Astrocyte (in vitro differentiated cells and primary cell): ENCODE results near the gene PNPLA7. TPM values are rescaled to one million over a fixed set of nuclear protein-coding genes. Genes with fewer than 3 reads are reported as not detected.

ENCODE experiments used
- DNase-seq: peaks from one replicate; pipeline ENCODE4 v3.0.0-alpha.2; 2010; ENCODE audit warnings: low read depth
- FAIRE-seq: peaks from 2 replicates; lab custom pipeline; 2011; peaks lifted over from hg19 to GRCh38; lab: Jason Lieb, UNC
- H2AFZ ChIP-seq: 2 replicates; pipeline ENCODE4 v1.6.0; 2012; ENCODE audit warnings: low read depth, low read length, inconsistent platforms
- H3K27ac ChIP-seq: 2 replicates; pipeline ENCODE4 v1.5.1; 2011; ENCODE audit warnings: low read depth, low read length, inconsistent platforms
- H3K27me3 ChIP-seq: 2 replicates; pipeline ENCODE4 v1.6.0; 2011; ENCODE audit warnings: low read length, inconsistent platforms; ENCODE audit not compliant: insufficient read depth
- H3K36me3 ChIP-seq: 2 replicates; pipeline ENCODE4 v1.5.1; 2011; ENCODE audit warnings: low read length, inconsistent platforms; ENCODE audit not compliant: insufficient read depth
- H3K4me1 ChIP-seq: 2 replicates; pipeline ENCODE4 v1.5.1; 2011; ENCODE audit warnings: low read length, inconsistent platforms; ENCODE audit not compliant: insufficient read depth
- H3K4me2 ChIP-seq: 2 replicates; pipeline ENCODE4 v1.6.0; 2012; ENCODE audit warnings: low read length, inconsistent platforms
- H3K4me3 ChIP-seq: 2 replicates; pipeline ENCODE4 v1.5.1; 2011; ENCODE audit warnings: low read depth, mild to moderate bottlenecking, low read length, inconsistent platforms; ENCODE audit not compliant: insufficient read depth
- H3K79me2 ChIP-seq: 2 replicates; pipeline ENCODE4 v1.6.0; 2012; ENCODE audit warnings: mild to moderate bottlenecking, low read length, inconsistent platforms; ENCODE audit not compliant: insufficient read depth
- H3K9ac ChIP-seq: 2 replicates; pipeline ENCODE4 v1.6.0; 2012; ENCODE audit warnings: mild to moderate bottlenecking, low read length, inconsistent platforms
- H3K9me3 ChIP-seq: 2 replicates; pipeline ENCODE4 v1.5.1; 2012; ENCODE audit warnings: low read depth, mild to moderate bottlenecking, low read length, inconsistent platforms; ENCODE audit not compliant: insufficient read depth
- H4K20me1 ChIP-seq: 2 replicates; pipeline ENCODE4 v1.6.0; 2012; ENCODE audit warnings: low read length, inconsistent platforms; ENCODE audit not compliant: insufficient read depth
- H3K27ac Mint-ChIP-seq: one replicate; pipeline ENCODE4 v1.8.0; 2021; ENCODE audit warnings: mild to moderate bottlenecking, mixed read lengths; ENCODE audit not compliant: unreplicated experiment
- H3K27me3 Mint-ChIP-seq: one replicate; pipeline ENCODE4 v1.8.0; 2021; ENCODE audit warnings: low read depth, mixed read lengths; ENCODE audit not compliant: unreplicated experiment
- H3K36me3 Mint-ChIP-seq: one replicate; pipeline ENCODE4 v1.8.0; 2021; ENCODE audit warnings: low read depth, mixed read lengths; ENCODE audit not compliant: unreplicated experiment
- H3K4me1 Mint-ChIP-seq: one replicate; pipeline ENCODE4 v1.8.0; 2021; ENCODE audit warnings: low read depth, mixed read lengths; ENCODE audit not compliant: unreplicated experiment
- H3K4me3 Mint-ChIP-seq: one replicate; pipeline ENCODE4 v1.8.0; 2021; ENCODE audit warnings: mild to moderate bottlenecking, moderate library complexity, mixed read lengths; ENCODE audit not compliant: unreplicated experiment
- H3K9me3 Mint-ChIP-seq: one replicate; pipeline ENCODE4 v1.8.0; 2021; ENCODE audit warnings: mild to moderate bottlenecking, mixed read lengths; ENCODE audit not compliant: unreplicated experiment
- CTCF ChIP-seq: IDR thresholded peaks from 2 replicates; pipeline ENCODE4 v1.5.1; 2011; ENCODE audit warnings: low read depth, mild to moderate bottlenecking, inconsistent platforms, low read length, moderate library complexity; ENCODE audit not compliant: insufficient read depth
- EZH2 ChIP-seq: IDR thresholded peaks from 2 replicates; pipeline ENCODE4 v1.6.1; 2012; ENCODE audit warnings: mild to moderate bottlenecking, low read length, inconsistent platforms; ENCODE audit not compliant: insufficient read depth
- total RNA-seq: library from RNA; stranded (reverse); gene quantifications from 2 replicates; pipeline ENCODE4 v1.2.1, GENCODE V29; 2021

The PNPLA7 gene
- total RNA-seq, 1 donor from 2014 or later: 2.6 TPM

DNA sequence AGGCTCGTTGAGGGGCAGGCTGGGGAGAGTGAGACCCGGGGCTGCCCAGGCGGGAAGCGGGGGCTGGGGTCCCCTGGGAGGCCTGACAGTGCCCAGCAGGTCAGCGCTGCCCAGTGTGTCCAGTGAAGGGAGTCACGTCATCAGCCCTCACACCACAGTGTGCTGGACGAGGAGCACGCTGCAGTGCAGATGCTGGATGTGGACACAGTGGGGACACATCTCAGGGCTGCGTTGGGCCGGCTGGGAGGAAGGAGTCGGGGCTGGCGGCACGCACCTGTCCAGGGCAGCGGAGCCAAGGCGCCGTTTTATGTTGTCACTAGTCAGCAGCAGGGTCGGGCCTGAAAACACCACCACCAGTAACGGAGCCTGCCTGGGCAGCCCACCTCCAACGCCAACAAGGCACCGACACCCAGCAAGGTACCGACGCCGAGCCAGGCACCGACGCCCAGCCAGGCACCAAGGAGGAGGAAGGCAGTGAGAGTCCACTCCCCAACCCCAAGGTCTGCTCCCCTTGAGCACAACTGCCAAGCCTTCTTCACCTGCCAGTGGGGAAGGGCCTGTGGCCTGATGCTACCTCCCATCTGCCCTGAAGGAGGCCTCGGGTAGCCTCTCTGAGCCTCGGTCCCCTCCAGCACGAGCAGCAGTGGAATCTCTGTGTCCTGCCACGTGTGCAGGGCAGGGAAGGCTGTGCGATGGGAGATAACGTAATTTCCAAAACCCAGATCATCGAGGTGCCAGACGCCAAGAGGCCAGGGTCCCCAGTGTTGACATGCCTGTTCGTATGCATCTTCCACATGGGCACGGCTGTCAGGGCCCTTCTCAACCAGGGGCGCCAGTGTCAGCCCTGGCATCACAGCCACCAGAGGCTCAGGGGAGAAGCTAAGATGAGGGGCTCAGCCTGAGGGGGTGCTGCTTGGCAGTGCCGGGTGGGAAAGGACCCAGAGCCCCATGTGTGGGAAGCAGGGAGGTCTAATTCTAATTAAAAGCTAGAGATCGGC lies 69.2 kb downstream of the PNPLA7 start:
- no peak for TF ChIP-seq EZH2
- no peak for TF ChIP-seq CTCF
- Mint-ChIP-seq H3K27me3 (peaks cover 8% of the 10 kb centered on the region), H3K4me1 (peaks cover 7% of the 10 kb centered on the region), H3K36me3 (peaks cover 6% of the 10 kb centered on the region), H3K27ac (no peak overlapping the region), H3K4me3 (no peak overlapping the region), H3K9me3 (peaks cover 2% of the 10 kb centered on the region)
- H4K20me1 ChIP-seq: no peaks in the 10 kb centered on the region
- H3K36me3 ChIP-seq: no peaks in the 10 kb centered on the region
- FAIRE-seq (no peak), DNase-seq (no peak)
- no peaks in the 10 kb centered on the region for H3K79me2 ChIP-seq
- peaks cover under 1% of the 10 kb centered on the region for H3K9me3 ChIP-seq
- H3K4me3 ChIP-seq: no peak overlapping the region
- no peak overlapping the region for H3K9ac ChIP-seq
- no peaks in the 10 kb centered on the region for H3K27me3 ChIP-seq
- H2AFZ ChIP-seq: no peak overlapping the region
- no peak overlapping the region for H3K27ac ChIP-seq
- no peak overlapping the region for H3K4me2 ChIP-seq
- peaks cover 10% of the 10 kb centered on the region for H3K4me1 ChIP-seq

DNA sequence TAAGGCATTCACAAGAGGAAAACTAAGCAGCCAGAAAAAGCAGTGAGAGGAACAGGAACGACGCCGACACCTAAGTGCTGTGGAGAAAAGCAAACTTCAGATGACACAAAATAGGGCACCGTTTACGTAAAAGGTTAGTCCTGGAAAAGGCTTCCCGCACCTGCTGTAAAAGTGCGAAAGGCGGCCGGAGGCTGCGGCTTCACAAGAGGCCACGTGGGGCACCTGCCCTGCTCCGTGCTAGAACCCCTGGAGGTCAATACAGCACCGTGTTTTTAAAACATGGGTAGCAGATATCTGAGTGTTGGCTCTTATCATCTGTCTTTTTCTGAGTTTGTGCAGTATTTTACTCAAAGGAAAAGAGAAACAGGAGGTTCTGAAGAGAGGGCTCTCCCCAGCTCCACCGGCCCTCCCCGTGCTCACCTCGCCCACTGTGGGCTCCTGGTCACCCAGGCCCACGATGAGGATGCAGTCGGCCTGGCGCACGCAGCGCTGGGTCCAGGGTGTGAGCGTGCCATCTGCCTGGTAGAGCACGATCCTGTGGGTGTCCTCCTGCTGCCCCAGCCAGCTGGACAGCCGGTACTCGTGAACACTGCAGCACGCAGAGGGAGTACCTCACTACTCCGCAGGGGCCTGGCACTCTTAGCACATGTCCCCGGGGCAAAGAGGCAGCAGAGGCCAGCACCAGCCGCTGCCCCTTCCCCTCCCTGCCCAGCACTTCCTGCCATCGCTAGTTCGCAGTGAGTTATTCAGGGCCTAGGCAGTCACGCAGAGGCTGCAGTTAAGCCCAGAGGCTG lies 70.1 kb downstream of the PNPLA7 start:
- H3K36me3 ChIP-seq: no peaks in the 10 kb centered on the region
- no peaks in the 10 kb centered on the region for H3K27me3 ChIP-seq
- peaks cover 5% of the 10 kb centered on the region for H3K9me3 ChIP-seq
- H3K4me1 ChIP-seq: peaks cover 10% of the 10 kb centered on the region
- no peak overlapping the region for H3K4me2 ChIP-seq
- no peak overlapping the region for H3K9ac ChIP-seq
- H3K36me3 Mint-ChIP-seq: peaks cover 6% of the 10 kb centered on the region
- FAIRE-seq: no peak
- no peak overlapping the region for H3K4me3 Mint-ChIP-seq
- H3K27me3 Mint-ChIP-seq: peaks cover 8% of the 10 kb centered on the region
- H3K79me2 ChIP-seq: no peaks in the 10 kb centered on the region
- no peak for DNase-seq
- H3K4me3 ChIP-seq: no peak overlapping the region
- no peak overlapping the region for H3K27ac ChIP-seq
- TF ChIP-seq CTCF (no peak), EZH2 (no peak)
- peaks cover 7% of the 10 kb centered on the region for H3K4me1 Mint-ChIP-seq
- peaks cover 7% of the 10 kb centered on the region for H3K9me3 Mint-ChIP-seq
- H2AFZ ChIP-seq: no peak overlapping the region
- H3K27ac Mint-ChIP-seq: no peak overlapping the region
- no peaks in the 10 kb centered on the region for H4K20me1 ChIP-seq
